IMR-90 (cell line): ENCODE data around the gene MZT1. TPM values are rescaled to one million over a fixed set of nuclear protein-coding genes. Genes with fewer than 3 reads are reported as not detected.
A peak's percentile ranks its signal among the peaks of the same experiment; 100 is the strongest.

Experiments
- ATAC-seq: fragments of 200-7000 bp; cut with Tn5 transposase; 2 replicates; pipeline ENCODE4 v1.9.1; 2020; ENCODE audit warnings: low read depth, mild to moderate bottlenecking, moderate library complexity
- BruUV-seq: library from RNA; stranded (reverse); fragments of 400-500 nt; replicated peaks from 2 replicates; lab custom pipeline; 2021; lab: Mats Ljungman, UMichigan
- CTCF ChIA-PET: fragments of 300-600 bp; formaldehyde crosslinking; extraction: SDS; loops from one replicate; lab custom pipeline; 2021; ENCODE audit warnings: antibody characterized with exemption; lab: Yijun Ruan, JAX
- POLR2A ChIA-PET: fragments of 300-600 bp; sonication (Branson Sonifier 250); formaldehyde crosslinking; loops from one replicate; lab custom pipeline; 2022; ENCODE audit warnings: antibody characterized with exemption; ENCODE audit not compliant: unreplicated experiment; lab: Charles Lee
- DNase-seq: peaks from one replicate; pipeline ENCODE4 v3.0.0; 2013
- H2AFZ ChIP-seq: replicated peaks from 2 replicates; pipeline ENCODE3; 2013; ENCODE audit warnings: low read length, mild to moderate bottlenecking; ENCODE audit not compliant: poor library complexity
- H2AK5ac ChIP-seq: 2 replicates; pipeline ENCODE4 v1.6.1; 2013; ENCODE audit warnings: low read depth, low read length, inconsistent platforms
- H2AK9ac ChIP-seq: replicated peaks from 2 replicates; pipeline ENCODE3; 2013; ENCODE audit warnings: mild to moderate bottlenecking, low read depth, low read length, moderate library complexity; ENCODE audit not compliant: poor library complexity
- H2BK120ac ChIP-seq: 2 replicates; pipeline ENCODE4 v1.6.1; 2013; ENCODE audit warnings: low read depth, low read length, inconsistent platforms
- H2BK15ac ChIP-seq: 3 replicates; pipeline ENCODE4 v1.6.1; 2013; ENCODE audit warnings: low read depth, low read length, inconsistent platforms
- H2BK20ac ChIP-seq: 2 replicates; pipeline ENCODE4 v1.6.1; 2013; ENCODE audit warnings: low read depth, mild to moderate bottlenecking, inconsistent platforms, low read length, moderate library complexity
- H2BK5ac ChIP-seq: 2 replicates; pipeline ENCODE4 v1.6.1; 2013; ENCODE audit warnings: mild to moderate bottlenecking, low read depth, low read length, inconsistent platforms; ENCODE audit not compliant: poor library complexity, severe bottlenecking
- H3K14ac ChIP-seq: replicated peaks from 2 replicates; pipeline ENCODE4 v1.6.1; 2013; ENCODE audit warnings: low read depth, low read length, inconsistent platforms
- H3K18ac ChIP-seq: 2 replicates; pipeline ENCODE4 v1.6.1; 2013; ENCODE audit warnings: low read depth, low read length, control low read depth
- H3K23ac ChIP-seq: 2 replicates; pipeline ENCODE4 v1.6.1; 2013; ENCODE audit warnings: low read depth, low read length, inconsistent platforms
- H3K27ac ChIP-seq: 2 replicates; pipeline ENCODE4 v1.5.1; 2013; ENCODE audit warnings: mild to moderate bottlenecking, control low read depth, low read length; ENCODE audit not compliant: insufficient read depth
- H3K27me3 ChIP-seq: 2 replicates; pipeline ENCODE4 v1.6.1; 2013; ENCODE audit warnings: low read length; ENCODE audit not compliant: control insufficient read depth, insufficient read depth
- H3K36me3 ChIP-seq: 2 replicates; pipeline ENCODE4 v1.6.1; 2013; ENCODE audit warnings: low read length, mixed read lengths; ENCODE audit not compliant: control insufficient read depth, insufficient read depth
- H3K4ac ChIP-seq: 2 replicates; pipeline ENCODE4 v1.6.1; 2013; ENCODE audit warnings: low read depth, low read length, inconsistent platforms
- H3K4me1 ChIP-seq: 2 replicates; pipeline ENCODE4 v1.6.1; 2013; ENCODE audit warnings: low read length, mixed read lengths; ENCODE audit not compliant: control insufficient read depth, insufficient read depth
- H3K4me2 ChIP-seq: 2 replicates; pipeline ENCODE4 v1.6.1; 2013; ENCODE audit warnings: low read depth, mild to moderate bottlenecking, control low read depth, low read length, moderate library complexity
- H3K4me3 ChIP-seq: 2 replicates; pipeline ENCODE4 v1.5.1; 2013; ENCODE audit warnings: low read depth, mild to moderate bottlenecking, control low read depth, low read length, moderate library complexity; ENCODE audit not compliant: insufficient read depth
- H3K56ac ChIP-seq: 2 replicates; pipeline ENCODE4 v1.6.1; 2013; ENCODE audit warnings: low read length, inconsistent platforms; ENCODE audit not compliant: insufficient read depth; ENCODE audit errors: extremely low read depth
- H3K79me1 ChIP-seq, 2 experiments: 2 replicates each; pipeline ENCODE4 v1.6.1; 2013; ENCODE audit warnings: low read length in 2 of 2, inconsistent platforms in 1 of 2, low read depth in 1 of 2
- H3K9ac ChIP-seq: 2 replicates; pipeline ENCODE4 v1.6.1; 2013; ENCODE audit warnings: low read depth, low read length, control low read depth
- H3K9me1 ChIP-seq: 2 replicates; pipeline ENCODE4 v1.6.1; 2013; ENCODE audit warnings: low read length, inconsistent platforms; ENCODE audit not compliant: insufficient read depth
- H3K9me3 ChIP-seq: 2 replicates; pipeline ENCODE4 v1.6.1; 2013; ENCODE audit warnings: low read length; ENCODE audit not compliant: control insufficient read depth, insufficient read depth
- H4K20me1 ChIP-seq: 2 replicates; pipeline ENCODE4 v1.6.1; 2013; ENCODE audit warnings: low read length, inconsistent platforms; ENCODE audit not compliant: insufficient read depth
- H4K5ac ChIP-seq: 2 replicates; pipeline ENCODE4 v1.6.1; 2013; ENCODE audit warnings: mild to moderate bottlenecking, low read depth, low read length, control low read depth
- H4K8ac ChIP-seq, 2 experiments: 2 replicates each; pipeline ENCODE4 v1.6.1; 2013; ENCODE audit warnings: low read depth in 2 of 2, low read length in 2 of 2, control low read depth in 1 of 2, inconsistent platforms in 1 of 2
- H4K91ac ChIP-seq: 2 replicates; pipeline ENCODE4 v1.6.1; 2013; ENCODE audit warnings: low read depth, low read length, inconsistent platforms; ENCODE audit not compliant: insufficient read depth
- NFE2L2 ChIP-seq: fragments of 150-350 bp; IDR thresholded peaks from 2 replicates; pipeline ENCODE4 v1.6.1; 2016; ENCODE audit warnings: low read depth, mild to moderate bottlenecking, low read length
- RAD21 ChIP-seq: IDR thresholded peaks from 2 replicates; pipeline ENCODE4 v1.6.1; 2012; ENCODE audit warnings: low read length, improper control_type of control experiment
- WGBS, 2 experiments: methylation state at CpG; one replicate each; pipeline versions ENCODE4 v1.1.5 to v1.1.7; 2013; ENCODE audit warnings: missing lambda C conversion rate in 2 of 2; ENCODE audit not compliant: insufficient read length in 1 of 2; ENCODE audit errors: extremely low coverage in 2 of 2; 5-methylcytosine and 5-hydroxymethylcytosine counted together
- dilution Hi-C: fragments of 300-500 bp; cut with HindIII; formaldehyde crosslinking; loops from one replicate; pipeline ENCODE4 v1.14.3; 2018; ENCODE audit warnings: low sequenced_read_pairs; ENCODE audit not compliant: unreplicated experiment
- in situ Hi-C: fragments of 300-500 bp; cut with MboI; formaldehyde crosslinking; loops from 3 replicates; pipeline ENCODE4 v1.14.3; 2019; ENCODE audit warnings: low sequenced_read_pairs, inconsistent platforms, mixed read lengths
- intact Hi-C: fragments of 100-400 bp; cut with micrococcal nuclease; formaldehyde crosslinking; loops from 2 replicates; pipeline ENCODE4 v1.10.0; 2022
- polyA plus RNA-seq, 3 experiments: library from polyadenylated mRNA; depleted of rRNA; stranded (reverse); fragments of >200 nt; gene quantifications; 2 replicates each; pipeline ENCODE4 v1.2.3, GENCODE V29; 2012; ENCODE audit warnings: low replicate concordance in 1 of 3
- total RNA-seq: library from RNA; depleted of rRNA; stranded (reverse); fragments of >200 nt; gene quantifications from 2 replicates; pipeline ENCODE4 v1.2.3, GENCODE V29; 2012

Gene MZT1
- total and polyA plus RNA-seq, 2 of the 4 experiments (the other 2 are of a cell fraction) = 3.6 to 5.3 TPM

GRCh38 chr13:72757792-72758535 lies 30.5 kb upstream of the MZT1 start:
- H4K20me1 ChIP-seq = no peaks in the 10 kb centered on the region
- DNase-seq = peak; percentile 11
- peak; percentile 37; the same call in 1 of the 2 replicates for ATAC-seq

More at GRCh38 chr13:72757792-72758535, 30.5 kb upstream of the MZT1 start:
- no peak overlapping the region for H3K56ac ChIP-seq
- CTCF ChIA-PET = no interaction called here
- H2AK9ac ChIP-seq = no peak overlapping the region
- no peak overlapping the region for H4K91ac ChIP-seq
- in situ Hi-C loops = no loop called here
- no CpG with 5 or more reads among the region's 4 CpGs for WGBS, 2 experiments
- no peaks in the 10 kb centered on the region for H3K4me1 ChIP-seq
- H3K9me1 ChIP-seq = no peaks in the 10 kb centered on the region
- H2BK20ac ChIP-seq = no peak overlapping the region
- no peak for TF ChIP-seq RAD21
- TF ChIP-seq NFE2L2 = no peak
- H3K27ac ChIP-seq = no peak overlapping the region
- POLR2A ChIA-PET = no interaction called here
- H3K18ac ChIP-seq = no peak overlapping the region
- intact Hi-C loops = no loop called here
- no peak overlapping the region for H3K4me3 ChIP-seq
- H2BK15ac ChIP-seq = no peak overlapping the region
- BruUV-seq = no TSS peak
- no peak overlapping the region for H2BK5ac ChIP-seq
- no peak overlapping the region for H4K5ac ChIP-seq
- no peaks in the 10 kb centered on the region for H3K27me3 ChIP-seq
- H3K4me2 ChIP-seq = no peak overlapping the region
- H3K9ac ChIP-seq = no peak overlapping the region
- peaks cover 0 to 7% of the 10 kb centered on the region in 2 experiments; a peak in 1 of 4 replicates for H3K79me1 ChIP-seq
- no peaks in the 10 kb centered on the region for H3K9me3 ChIP-seq
- peaks cover 40% of the 10 kb centered on the region for H3K36me3 ChIP-seq
- no peak overlapping the region for H2AK5ac ChIP-seq
- H3K23ac ChIP-seq = no peak overlapping the region
- no peak overlapping the region for H2AFZ ChIP-seq
- H4K8ac ChIP-seq = no peak overlapping the region
- no peak overlapping the region for H3K14ac ChIP-seq
- H2BK120ac ChIP-seq = no peak overlapping the region
- H3K4ac ChIP-seq = no peak overlapping the region
- dilution Hi-C loops = no loop called here
